Measurements from ENCODE around the gene DCBLD2.

The DCBLD2 gene

DNA sequence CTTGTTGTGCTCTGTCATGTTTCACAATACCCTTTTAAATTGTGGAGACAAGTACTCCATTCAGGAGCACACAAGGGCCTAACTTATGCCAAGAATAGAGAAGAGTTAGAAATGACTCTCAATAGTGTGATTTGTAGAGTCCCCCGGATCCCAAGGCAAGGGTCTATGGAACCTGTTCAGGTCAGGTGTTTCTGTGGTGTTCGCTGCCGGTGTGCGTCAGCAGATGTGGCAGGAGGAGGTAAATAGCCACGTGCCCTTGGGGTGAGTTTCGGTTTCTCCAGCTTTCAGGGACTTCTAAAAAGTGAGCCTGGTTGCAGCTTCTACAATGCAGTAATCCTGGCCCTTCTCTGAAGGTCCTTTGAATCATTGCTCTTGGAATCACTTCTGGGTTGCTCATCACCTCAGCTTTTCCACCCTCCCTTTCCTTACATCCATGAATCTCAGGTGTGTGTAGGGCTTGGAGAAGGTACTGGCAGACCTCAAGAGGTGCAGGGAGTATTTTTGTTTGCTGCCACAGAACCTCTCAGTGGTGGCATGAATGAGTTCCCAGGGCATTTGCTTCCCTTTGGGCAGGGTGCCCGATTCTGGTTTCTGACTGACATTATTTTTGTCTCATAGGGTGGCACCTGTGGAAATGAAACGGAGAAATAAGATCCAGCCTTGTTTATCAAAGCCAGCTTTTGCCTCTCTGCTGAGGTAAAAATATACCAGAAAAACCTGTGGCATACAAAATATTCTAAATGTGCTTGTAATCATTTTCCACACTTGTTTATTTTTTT is 131.0 kb downstream of the DCBLD2 start:
- no peak overlapping the region for H3K4me3 ChIP-seq (ENCODE audit: low read depth, low read length)

DNA sequence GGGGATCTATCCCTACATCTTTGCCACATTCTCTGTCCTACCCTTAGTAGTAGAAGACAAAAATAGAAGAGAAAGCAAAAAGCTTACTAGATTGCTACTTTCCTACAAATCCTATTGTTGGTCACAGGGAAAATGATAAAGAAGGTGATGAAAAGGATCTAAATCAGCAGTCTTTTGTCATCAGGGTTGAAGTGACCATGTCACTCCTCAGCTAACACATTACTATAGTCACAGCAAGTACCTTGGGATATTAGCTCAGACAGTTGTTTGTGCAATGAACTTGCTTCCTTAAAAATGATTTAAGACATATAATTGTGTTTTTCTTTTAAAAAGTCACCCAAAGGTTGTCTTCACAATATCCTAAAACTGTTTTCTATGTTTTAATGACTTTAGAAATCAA is 132.0 kb downstream of the DCBLD2 start:
- H3K4me3 ChIP-seq (ENCODE audit: low read depth, low read length): no peak overlapping the region

DNA sequence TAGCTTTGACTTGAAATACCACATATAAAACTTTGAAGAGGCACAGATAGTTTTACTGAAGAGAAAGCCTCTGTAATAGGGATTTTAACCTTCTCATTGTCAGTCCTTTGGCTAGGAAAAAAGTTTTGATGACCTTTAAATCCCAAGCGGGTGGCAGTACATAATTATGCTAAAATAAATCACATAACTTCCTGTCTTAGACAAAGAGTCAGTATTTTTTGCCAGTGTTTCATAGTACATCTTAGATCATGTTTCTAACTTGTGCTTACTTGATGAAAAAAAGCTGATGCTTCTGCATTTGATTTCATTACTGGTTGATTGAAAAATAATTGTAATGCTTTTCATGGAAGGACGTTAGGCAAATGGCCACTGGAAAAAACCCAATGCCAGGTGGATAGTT is 132.5 kb downstream of the DCBLD2 start:
- no peak overlapping the region for H3K4me3 ChIP-seq (ENCODE audit: low read depth, low read length)

DNA sequence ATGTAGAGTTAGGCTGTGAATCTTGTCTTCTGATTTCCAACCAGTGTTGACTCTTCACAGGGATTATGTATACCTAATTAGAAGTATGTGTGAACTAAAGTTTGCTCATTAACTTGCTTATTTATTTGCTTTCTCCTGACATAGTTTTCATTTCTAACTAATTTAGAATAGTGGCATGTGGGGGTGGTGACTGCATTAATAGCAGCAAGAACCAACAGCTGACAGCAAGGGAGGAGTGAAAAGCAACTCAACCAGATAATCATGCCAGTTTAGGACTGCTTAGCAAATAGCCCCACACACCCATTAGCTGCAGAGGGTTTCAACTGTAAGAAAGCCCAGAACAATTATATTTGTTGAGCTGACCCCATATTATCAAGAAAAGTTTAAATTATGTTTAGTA is 134.6 kb downstream of the DCBLD2 start:
- H3K4me3 ChIP-seq (ENCODE audit: low read depth, low read length): no peak overlapping the region

DNA sequence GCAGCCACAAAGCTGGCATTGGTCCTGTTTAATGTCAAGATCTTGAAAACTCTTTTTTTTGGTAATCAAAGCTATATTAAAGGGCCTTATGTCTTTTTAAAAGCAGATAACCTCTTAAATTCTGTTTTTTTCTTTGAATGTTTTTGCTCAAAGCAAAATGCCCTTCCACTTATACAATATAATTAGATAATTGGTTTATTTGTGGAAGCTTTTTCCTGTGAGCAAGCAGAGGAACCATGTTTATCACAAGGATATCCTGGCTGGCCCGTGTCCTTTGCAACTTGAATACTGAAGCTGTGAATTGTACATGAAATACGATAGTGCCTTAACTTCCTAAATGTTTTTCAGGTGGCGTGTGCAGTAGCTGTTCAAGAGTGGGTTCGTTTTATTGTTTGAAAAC is 135.8 kb downstream of the DCBLD2 start:
- H3K4me3 ChIP-seq (ENCODE audit: low read depth, low read length): no peak overlapping the region

DNA sequence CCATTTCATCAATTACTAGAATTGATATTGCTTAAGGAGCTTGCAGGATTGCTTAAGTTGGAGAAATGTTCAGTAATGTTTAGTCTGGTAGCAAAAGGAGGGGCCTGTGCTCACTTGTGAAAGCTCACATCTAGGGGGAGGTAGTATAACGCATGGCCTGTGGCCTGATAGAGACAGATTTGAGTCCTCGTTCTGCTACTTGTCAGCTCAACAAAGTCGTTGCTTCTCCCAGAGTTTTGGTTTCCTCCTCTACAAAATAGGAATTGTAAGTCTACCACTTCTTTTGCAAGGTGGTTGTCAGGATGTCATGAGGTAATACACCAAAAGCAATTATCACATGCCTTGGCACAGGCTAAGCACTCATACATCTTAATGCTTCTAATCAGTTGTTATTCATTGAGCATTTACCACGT is 137.0 kb downstream of the DCBLD2 start:
- no peak overlapping the region for H3K4me3 ChIP-seq (ENCODE audit: low read depth, low read length)

DNA sequence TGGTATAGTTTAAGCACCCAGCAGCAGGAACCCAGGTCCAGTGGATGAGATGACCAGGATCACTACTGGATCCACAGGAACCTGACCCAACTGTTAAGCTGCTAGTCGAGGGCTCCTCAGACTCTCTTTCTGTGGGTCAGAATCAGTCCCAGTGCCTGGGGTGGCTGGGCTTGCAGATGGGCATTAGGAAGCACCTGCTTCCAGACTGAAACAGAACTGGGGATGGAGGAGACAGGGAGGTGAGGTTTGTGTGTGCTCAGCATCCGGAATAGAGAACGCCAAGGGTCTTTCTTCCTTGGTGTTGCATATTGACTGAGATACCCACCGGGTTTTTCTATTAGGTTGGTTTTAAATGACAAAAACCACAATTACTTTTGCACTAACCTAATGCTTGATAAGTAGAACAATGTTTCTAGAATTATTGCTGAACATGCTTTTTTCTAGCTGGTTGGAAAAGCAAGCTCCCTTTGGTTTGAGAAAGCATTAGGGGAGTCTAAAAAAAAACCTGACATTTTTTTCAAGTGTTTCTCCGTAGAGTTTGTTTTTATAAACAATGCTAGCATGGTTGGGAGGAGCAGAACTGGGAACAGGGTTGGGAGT is 137.6 kb downstream of the DCBLD2 start:
- no peak overlapping the region for H3K4me3 ChIP-seq (ENCODE audit: low read depth, low read length)

DNA sequence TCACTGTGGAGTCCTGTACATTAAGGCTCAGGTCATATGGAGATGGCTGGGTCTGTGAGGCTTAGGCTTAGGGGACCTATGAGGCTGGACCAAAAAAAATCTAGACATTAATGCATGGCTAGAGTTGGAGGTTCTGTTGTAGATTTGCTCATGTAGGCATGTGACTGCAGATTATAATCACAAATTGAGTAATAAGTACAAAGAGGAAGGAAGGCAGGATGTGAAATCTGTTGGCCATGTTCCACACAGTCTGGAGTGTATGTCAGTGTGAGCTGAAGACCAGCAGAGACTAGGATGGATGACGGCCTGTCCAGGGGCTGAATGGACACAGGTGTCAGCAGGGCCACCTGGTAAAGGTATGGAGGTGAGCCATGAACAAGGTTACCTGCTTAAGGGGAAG is 138.4 kb downstream of the DCBLD2 start, which contains the start of gene ST3GAL6:
TSS of gene ST3GAL6 (plus strand) at position 265 of the 400 bp plus-strand sequence. CDS start 5,101 bp downstream, outside the sequence.
- no peak within 1 kb of the TSS for H3K4me3 ChIP-seq (ENCODE audit: low read depth, low read length)

DNA sequence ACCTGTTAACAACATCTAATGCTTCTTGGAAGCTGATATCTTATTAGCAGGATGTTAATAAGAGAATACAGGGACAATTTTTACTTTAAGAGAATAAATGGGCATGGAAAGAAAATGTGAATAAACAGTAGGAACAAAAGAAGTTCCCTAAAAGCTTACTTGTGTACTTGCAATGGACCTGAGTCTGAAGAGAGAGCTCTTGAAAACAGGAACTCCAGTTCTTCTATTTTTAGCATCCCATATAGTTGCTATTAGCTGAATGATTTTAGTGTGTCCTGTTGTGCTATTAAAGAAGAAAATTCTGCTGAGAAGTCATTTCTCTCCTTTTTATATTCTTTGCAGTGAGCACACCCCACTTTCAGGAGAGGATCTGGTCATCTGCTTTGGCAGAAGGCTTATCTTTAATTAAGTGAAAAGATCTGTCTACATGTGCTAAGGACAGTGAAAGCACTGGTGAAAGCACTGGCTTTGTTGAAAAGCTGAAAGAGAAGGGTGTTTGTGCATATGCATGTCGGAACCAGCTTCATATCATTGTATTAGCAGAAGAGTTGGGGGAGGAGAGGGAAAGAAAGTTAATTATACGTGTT is 139.8 kb downstream of the DCBLD2 start:
- no peak overlapping the region for H3K4me3 ChIP-seq (ENCODE audit: low read depth, low read length)

DNA sequence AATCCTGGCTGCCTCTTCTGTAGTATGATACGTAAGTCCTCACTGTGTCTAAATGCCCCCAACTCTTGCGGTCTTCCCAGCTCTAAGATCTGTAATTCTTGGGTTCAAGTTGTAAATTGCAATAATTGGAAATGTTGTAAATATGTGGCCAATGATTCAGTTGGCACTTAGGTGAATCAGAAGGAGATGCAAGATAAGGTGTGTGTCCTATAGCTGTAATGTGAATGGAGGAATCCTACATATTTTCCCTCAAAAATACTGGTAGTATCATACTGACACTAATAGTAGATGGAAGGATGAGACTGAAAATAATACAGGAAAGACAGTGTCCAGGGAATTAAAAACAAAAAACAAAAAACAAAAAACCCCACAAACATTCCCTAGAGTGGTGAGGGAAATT is 141.9 kb downstream of the DCBLD2 start:
- no peak overlapping the region for H3K4me3 ChIP-seq (ENCODE audit: low read depth, low read length)

DNA sequence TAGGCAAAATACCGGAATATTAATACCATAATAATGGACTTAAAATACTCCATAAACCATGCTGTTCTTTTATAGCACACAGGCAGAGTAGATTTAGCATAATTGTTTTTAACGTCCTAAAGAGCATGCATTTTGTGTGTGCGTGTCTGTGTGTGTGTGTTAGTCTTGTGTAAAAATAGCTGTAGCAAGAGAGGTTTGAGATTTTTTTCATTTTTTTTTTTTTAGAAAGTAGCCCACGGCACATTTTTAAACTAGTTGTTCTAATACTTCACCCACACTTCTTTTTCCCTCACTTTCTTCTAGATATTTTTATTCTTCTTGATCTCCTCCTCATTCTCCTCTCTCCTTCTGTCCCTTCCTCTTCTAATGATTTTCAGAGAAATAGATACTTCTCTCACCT is 145.9 kb downstream of the DCBLD2 start:
- no peak overlapping the region for H3K4me3 ChIP-seq (ENCODE audit: low read depth, low read length)

DNA sequence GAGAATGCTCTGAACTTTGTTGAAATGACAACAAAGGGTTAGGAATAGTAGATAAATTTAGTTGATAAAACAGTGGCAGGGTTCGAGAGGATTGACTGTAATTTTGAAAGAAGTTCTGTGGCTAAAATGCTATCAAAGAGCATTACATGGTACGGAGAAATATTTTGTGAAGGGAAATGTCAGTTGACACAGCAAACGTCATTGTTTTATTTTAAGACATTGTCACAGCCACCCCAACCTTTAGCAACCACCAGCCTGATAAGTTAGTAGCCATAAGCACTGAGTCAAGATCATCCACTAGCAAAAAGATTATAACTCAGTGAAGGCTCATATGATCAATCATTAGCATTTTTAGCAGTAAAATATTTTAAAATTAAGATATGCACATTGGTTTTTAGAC is 147.0 kb downstream of the DCBLD2 start:
- no peak overlapping the region for H3K4me3 ChIP-seq (ENCODE audit: low read depth, low read length)

DNA sequence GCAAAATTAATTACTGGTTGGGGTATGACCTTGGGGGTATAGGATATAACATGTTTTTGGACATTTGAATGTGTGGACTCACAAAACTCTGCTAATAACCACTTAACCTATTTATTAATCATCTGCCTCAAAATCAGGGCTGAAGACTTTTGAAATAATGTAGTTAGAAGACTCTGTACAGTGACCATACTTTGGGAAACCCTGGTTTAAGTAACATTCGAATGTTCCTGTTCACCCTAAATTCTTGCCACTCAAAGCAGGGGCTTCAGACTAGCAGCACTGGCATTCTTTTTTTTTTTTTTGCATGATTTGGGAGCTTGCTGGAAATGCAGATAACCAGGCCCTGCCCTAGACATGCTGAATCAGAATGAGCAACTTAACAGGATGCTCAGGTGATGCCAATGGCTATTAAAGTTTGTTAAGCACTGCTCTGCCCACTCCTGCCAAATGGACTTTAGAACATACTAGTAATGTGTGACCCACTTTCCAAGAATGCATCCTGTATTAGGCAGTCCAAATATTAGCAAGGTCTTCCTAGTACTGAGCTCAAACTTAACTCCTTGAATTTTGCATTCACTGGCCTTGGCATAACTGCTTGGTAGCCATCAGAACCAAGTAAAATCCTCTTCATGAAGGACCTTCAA is 151.1 kb downstream of the DCBLD2 start:
- no peak overlapping the region for H3K4me3 ChIP-seq (ENCODE audit: low read depth, low read length)

DNA sequence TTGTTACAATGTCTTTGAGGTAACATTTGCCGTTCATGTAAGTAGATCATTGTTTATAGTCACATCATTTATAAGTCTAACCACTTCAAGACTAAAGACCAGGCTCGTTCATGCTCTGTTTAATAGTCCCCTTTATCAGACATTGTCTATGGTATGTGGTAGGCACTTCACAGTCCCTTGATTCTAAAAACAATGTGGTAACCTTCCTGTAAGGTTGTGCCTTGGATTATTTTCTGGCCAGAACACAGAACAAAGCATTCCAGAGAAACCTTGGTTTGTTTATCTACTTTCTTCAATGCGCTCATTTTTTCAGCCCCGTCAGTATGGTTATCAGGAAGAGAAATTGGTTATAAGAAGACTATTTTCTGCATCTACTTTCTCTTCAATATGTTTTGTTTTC is 154.6 kb downstream of the DCBLD2 start:
- H3K4me3 ChIP-seq (ENCODE audit: low read depth, low read length): no peak overlapping the region

DNA sequence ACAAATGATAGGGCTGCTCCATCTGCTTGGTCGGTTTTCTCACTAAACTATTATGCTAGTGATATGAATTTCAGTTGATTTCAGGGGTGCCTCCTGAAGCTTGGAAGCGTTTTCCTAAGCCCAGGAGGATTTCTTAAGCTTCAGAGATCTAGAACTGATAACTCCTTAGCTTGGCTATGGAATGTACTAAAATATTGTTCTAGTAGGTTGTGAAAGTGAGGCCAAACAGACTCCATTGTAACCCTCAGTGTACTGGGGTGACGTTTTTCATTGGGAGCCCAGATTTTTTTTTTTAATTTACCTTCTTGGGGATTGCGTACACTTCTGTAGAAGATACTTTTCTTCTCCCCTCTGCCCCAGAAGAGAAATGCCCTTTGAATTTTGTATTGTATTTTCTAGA is 155.4 kb downstream of the DCBLD2 start:
- H3K4me3 ChIP-seq (ENCODE audit: low read depth, low read length): no peak overlapping the region
